SH-SY5Y (cell line): ENCODE measurements around the gene FOXJ3.

Experiments used
- GATA2 ChIP-seq: IDR thresholded peaks from 2 replicates; pipeline ENCODE4 v1.6.1; 2011; ENCODE audit warnings: mild to moderate bottlenecking, low read depth, low read length
- GATA3 ChIP-seq: IDR thresholded peaks from 2 replicates; pipeline ENCODE4 v1.6.1; 2011; ENCODE audit warnings: low read depth, mild to moderate bottlenecking, low read length, moderate library complexity

DNA sequence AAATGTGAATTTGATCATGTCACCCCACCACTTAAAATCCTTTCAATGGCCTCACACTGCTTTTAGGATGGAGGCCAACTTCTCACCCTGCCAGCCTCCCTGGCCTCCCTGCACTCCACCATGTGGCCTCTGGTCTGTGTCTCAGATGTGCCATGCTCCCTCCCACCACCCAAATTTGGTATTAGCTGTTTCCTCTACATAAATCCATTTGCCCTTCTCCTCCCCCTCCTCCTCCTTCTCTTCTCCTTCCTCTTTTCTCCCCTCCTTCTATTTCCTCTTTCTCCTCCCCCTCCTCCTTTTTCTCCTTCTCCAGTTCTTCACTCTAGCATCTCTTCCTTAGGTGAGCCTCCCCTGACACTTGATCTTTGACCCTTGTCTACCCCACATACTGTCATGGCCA lies 198.6 kb downstream of the FOXJ3 start:
- no peak for TF ChIP-seq GATA3
- TF ChIP-seq GATA2 = no peak
